Measurements from ENCODE around the gene CELF2. TPM values are rescaled to one million over a fixed set of nuclear protein-coding genes. Genes with fewer than 3 reads are reported as not detected.
A peak's percentile ranks its signal among the peaks of the same experiment; 100 is the strongest.

Gene CELF2
- total and polyA plus RNA-seq, 2 of the 4 experiments (the other 2 are of a cell fraction): 3.5 to 6.6 TPM

DNA sequence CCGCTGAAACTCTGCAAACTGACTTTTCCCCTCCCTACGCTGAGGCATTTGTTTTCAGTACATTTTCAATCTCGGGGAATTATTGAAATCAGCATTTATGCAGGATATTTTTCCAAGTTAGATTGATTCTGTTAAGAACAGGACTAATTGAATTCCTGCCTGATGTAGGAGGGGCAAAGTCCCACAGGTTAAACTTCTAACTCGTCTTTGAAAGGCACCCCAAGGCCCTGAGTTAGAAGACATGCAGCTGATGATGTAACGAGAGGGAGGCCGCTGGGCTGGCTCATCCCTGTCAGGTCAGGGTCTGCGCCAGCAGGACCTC is 253.1 kb downstream of the CELF2 start:
- Histone ChIP-seq H3K56ac (ENCODE audit: extremely low read depth, insufficient read depth, low read length) (no peak overlapping the region), H3K36me3 (ENCODE audit: control insufficient read depth, insufficient read depth, low read length) (no peaks in the 10 kb centered on the region), H2BK5ac (ENCODE audit: low read depth, low read length, poor library complexity, severe bottlenecking) (no peak overlapping the region), H3K4ac (ENCODE audit: low read depth, low read length) (no peak overlapping the region), H2AFZ (replicated peaks; ENCODE audit: low read length, poor library complexity) (peak overlapping the region; percentile 40), H3K27me3 (ENCODE audit: control insufficient read depth, insufficient read depth, low read length) (no peaks in the 10 kb centered on the region; the same call in 1 of the 2 replicates), H3K4me3 (ENCODE audit: insufficient read depth, low read depth, low read length) (no peak overlapping the region), H3K79me1 (ENCODE audit: low read depth in 1 of 2, low read length in 2 of 2) (no peaks in the 10 kb centered on the region), H3K27ac (ENCODE audit: insufficient read depth, low read length) (no peak overlapping the region), H3K4me2 (ENCODE audit: low read depth, low read length) (no peak overlapping the region), H4K91ac (ENCODE audit: insufficient read depth, low read depth, low read length) (no peak overlapping the region), H2AK5ac (ENCODE audit: low read depth, low read length) (no peak overlapping the region), H2BK120ac (ENCODE audit: low read depth, low read length) (no peak overlapping the region), H3K18ac (ENCODE audit: low read depth, low read length) (no peak overlapping the region), H2BK20ac (ENCODE audit: low read depth, low read length) (no peak overlapping the region), H3K9me1 (ENCODE audit: insufficient read depth, low read length) (no peaks in the 10 kb centered on the region), H4K5ac (ENCODE audit: low read depth, low read length) (no peak overlapping the region), H3K4me1 (ENCODE audit: control insufficient read depth, insufficient read depth, low read length) (no peaks in the 10 kb centered on the region), H2BK15ac (ENCODE audit: low read depth, low read length) (no peak overlapping the region), H3K9me3 (ENCODE audit: control insufficient read depth, insufficient read depth, low read length) (no peaks in the 10 kb centered on the region), H3K23ac (ENCODE audit: low read depth, low read length) (no peak overlapping the region), H3K9ac (ENCODE audit: low read depth, low read length) (no peak overlapping the region), H4K20me1 (ENCODE audit: insufficient read depth, low read length) (no peaks in the 10 kb centered on the region), H3K14ac (replicated peaks; ENCODE audit: low read depth, low read length) (no peak overlapping the region), H4K8ac (ENCODE audit: low read depth in 2 of 2, low read length in 2 of 2) (no peak overlapping the region), H2AK9ac (replicated peaks; ENCODE audit: low read depth, low read length, poor library complexity) (no peak overlapping the region)
- CTCF ChIA-PET: interaction anchor here (1.4 to 2.0 kb wide), 2 partner anchors 124 to 1928 kb away, joined by 3 to 8 read pairs; no protein-coding TSS in a partner anchor
- no peak for TF ChIP-seq POLR2A (IDR thresholded peaks at IDR 0.05; ENCODE audit: low read depth, low read length)
- TF ChIP-seq SMC3 (IDR thresholded peaks at IDR 0.05; ENCODE audit: low read depth, low read length): no peak
- TF ChIP-seq CEBPB (IDR thresholded peaks at IDR 0.05; ENCODE audit: low read depth, low read length): no peak
- no peak for TF ChIP-seq CHD1 (IDR thresholded peaks at IDR 0.05; ENCODE audit: low read depth, low read length)
- TF ChIP-seq, protein P1, sequence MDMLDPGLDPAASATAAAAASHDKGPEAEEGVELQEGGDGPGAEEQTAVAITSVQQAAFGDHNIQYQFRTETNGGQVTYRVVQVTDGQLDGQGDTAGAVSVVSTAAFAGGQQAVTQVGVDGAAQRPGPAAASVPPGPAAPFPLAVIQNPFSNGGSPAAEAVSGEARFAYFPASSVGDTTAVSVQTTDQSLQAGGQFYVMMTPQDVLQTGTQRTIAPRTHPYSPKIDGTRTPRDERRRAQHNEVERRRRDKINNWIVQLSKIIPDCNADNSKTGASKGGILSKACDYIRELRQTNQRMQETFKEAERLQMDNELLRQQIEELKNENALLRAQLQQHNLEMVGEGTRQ (IDR thresholded peaks at IDR 0.05; ENCODE audit: low read depth, low read length): no peak
- no peak for TF ChIP-seq MAZ (IDR thresholded peaks at IDR 0.05; ENCODE audit: borderline replicate concordance, low read depth, low read length)
- no peak for TF ChIP-seq NFE2L2 (IDR thresholded peaks at IDR 0.05; ENCODE audit: low read depth, low read length)
- TF ChIP-seq MAFK (IDR thresholded peaks at IDR 0.05; ENCODE audit: low read depth, low read length): no peak
- TF ChIP-seq, protein P2, sequence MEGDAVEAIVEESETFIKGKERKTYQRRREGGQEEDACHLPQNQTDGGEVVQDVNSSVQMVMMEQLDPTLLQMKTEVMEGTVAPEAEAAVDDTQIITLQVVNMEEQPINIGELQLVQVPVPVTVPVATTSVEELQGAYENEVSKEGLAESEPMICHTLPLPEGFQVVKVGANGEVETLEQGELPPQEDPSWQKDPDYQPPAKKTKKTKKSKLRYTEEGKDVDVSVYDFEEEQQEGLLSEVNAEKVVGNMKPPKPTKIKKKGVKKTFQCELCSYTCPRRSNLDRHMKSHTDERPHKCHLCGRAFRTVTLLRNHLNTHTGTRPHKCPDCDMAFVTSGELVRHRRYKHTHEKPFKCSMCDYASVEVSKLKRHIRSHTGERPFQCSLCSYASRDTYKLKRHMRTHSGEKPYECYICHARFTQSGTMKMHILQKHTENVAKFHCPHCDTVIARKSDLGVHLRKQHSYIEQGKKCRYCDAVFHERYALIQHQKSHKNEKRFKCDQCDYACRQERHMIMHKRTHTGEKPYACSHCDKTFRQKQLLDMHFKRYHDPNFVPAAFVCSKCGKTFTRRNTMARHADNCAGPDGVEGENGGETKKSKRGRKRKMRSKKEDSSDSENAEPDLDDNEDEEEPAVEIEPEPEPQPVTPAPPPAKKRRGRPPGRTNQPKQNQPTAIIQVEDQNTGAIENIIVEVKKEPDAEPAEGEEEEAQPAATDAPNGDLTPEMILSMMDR (conservative IDR thresholded peaks at IDR 0.05; ENCODE audit: low read depth, low read length): no peak
- TF ChIP-seq RCOR1 (IDR thresholded peaks at IDR 0.05; ENCODE audit: insufficient replicate concordance, low read length): no peak
- TF ChIP-seq BHLHE40 (IDR thresholded peaks at IDR 0.05; ENCODE audit: low read depth, low read length): no peak
- no peak for TF ChIP-seq FOS (IDR thresholded peaks at IDR 0.05; ENCODE audit: low read depth, low read length)
- TF ChIP-seq, protein P3, sequence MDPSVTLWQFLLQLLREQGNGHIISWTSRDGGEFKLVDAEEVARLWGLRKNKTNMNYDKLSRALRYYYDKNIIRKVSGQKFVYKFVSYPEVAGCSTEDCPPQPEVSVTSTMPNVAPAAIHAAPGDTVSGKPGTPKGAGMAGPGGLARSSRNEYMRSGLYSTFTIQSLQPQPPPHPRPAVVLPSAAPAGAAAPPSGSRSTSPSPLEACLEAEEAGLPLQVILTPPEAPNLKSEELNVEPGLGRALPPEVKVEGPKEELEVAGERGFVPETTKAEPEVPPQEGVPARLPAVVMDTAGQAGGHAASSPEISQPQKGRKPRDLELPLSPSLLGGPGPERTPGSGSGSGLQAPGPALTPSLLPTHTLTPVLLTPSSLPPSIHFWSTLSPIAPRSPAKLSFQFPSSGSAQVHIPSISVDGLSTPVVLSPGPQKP (IDR thresholded peaks at IDR 0.05; ENCODE audit: borderline replicate concordance, low read depth, low read length): no peak
- ATAC-seq (ENCODE audit: low read depth) (no peak), DNase-seq (no peak)
- dilution Hi-C loops (cut with HindIII; ENCODE audit: low sequenced_read_pairs, unreplicated experiment): no loop called here
- no TSS peak for BruUV-seq (replicated peaks)
- POLR2A ChIA-PET (ENCODE audit: unreplicated experiment): no interaction called here
- intact Hi-C loops (cut with micrococcal nuclease): loop anchor here (1.0 to 5.0 kb wide), 6 partner anchors 201 to 1940 kb away; no protein-coding TSS in a partner anchor
- in situ Hi-C loops (cut with MboI; ENCODE audit: low sequenced_read_pairs): loop anchor here (10.0 kb wide), 2 partner anchors 1666 to 1936 kb away; no protein-coding TSS in a partner anchor
- 60% methylated on average over 3 of the region's 7 CpGs; no CpG with 5 or more reads in 1 of the 2 experiments for WGBS, 2 experiments (ENCODE audit: extremely low coverage in 2 of 2, insufficient read length in 1 of 2)
